HFF-Myc (cell line): ENCODE data around the gene MYO18A.
A peak's percentile ranks its signal among the peaks of the same experiment; 100 is the strongest.

Experiments used
- DNase-seq: peaks from one replicate; pipeline ENCODE4 v3.0.0-alpha.2; 2011; ENCODE audit warnings: low read depth; ENCODE audit errors: extremely low read depth
- H3K4me3 ChIP-seq: replicated peaks from 2 replicates; pipeline ENCODE4 v1.5.1; 2011; ENCODE audit warnings: low read depth, mild to moderate bottlenecking, control low read depth, low read length
- TF ChIP-seq, protein P1 (sequence below): IDR thresholded peaks from 2 replicates; pipeline ENCODE4 v1.5.1; 2012; ENCODE audit warnings: mild to moderate bottlenecking, low read depth, low read length, control low read depth; ENCODE audit errors: missing control alignments

Gene MYO18A

DNA sequence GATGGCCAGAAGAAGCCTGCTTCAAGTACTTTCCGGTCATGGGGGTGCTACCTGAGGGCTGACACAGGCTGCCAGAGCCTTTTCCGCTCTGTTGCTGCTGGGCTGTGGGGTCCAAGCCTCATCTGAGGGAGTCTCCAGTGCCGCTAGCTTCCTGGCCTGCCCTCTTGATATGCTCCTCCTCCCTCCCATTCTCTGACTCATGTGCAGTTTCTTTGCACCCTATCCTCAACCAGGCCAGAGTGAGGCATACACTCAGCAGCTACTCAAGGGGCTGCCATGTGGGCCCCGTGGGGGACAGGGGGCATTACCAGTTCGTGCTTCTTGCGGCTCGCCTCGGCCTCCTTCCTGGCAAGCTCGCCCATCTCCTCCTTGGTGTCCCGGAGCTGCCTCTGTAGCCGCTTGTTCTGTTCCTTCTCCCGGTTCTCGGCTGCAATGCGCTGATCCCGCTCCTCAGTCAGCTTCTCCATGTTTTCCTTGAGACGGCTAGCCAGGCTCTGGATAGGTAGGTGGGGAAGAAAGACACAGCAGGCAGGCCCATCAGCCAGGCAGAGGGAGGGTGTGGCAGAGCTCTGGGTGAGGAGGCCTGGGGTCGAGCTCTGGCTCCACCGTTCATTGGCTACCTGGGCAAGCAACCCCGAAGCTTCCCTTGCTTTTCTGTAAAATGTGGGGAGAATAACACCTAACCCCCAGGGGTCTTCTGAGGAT lies 93.4 kb downstream of the MYO18A start:
- no peak for DNase-seq
- TF ChIP-seq, protein P1, sequence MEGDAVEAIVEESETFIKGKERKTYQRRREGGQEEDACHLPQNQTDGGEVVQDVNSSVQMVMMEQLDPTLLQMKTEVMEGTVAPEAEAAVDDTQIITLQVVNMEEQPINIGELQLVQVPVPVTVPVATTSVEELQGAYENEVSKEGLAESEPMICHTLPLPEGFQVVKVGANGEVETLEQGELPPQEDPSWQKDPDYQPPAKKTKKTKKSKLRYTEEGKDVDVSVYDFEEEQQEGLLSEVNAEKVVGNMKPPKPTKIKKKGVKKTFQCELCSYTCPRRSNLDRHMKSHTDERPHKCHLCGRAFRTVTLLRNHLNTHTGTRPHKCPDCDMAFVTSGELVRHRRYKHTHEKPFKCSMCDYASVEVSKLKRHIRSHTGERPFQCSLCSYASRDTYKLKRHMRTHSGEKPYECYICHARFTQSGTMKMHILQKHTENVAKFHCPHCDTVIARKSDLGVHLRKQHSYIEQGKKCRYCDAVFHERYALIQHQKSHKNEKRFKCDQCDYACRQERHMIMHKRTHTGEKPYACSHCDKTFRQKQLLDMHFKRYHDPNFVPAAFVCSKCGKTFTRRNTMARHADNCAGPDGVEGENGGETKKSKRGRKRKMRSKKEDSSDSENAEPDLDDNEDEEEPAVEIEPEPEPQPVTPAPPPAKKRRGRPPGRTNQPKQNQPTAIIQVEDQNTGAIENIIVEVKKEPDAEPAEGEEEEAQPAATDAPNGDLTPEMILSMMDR = no peak
- H3K4me3 ChIP-seq = no peak overlapping the region

DNA sequence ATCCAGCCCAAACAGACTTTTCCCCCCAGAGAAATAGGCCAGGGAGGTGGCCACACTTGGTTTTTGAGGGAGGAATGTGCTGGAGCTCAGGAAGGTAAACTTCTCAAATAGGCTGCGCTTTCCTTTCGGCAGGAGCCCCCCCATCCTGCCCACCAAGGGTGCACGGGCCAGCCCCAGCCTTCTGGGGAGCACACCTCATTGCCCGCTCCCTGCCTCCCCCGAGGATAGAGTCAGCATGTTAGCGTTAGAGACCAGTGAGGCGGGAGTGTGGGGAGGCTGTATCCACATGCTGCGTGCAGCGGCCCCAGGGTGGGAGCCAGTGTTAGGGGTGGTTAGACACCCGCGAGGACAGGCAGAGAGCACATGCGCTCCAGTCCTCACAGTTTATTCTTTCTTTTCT lies 95.0 kb downstream of the MYO18A start:
- no peak for DNase-seq
- TF ChIP-seq, protein P1 = no peak
- H3K4me3 ChIP-seq = no peak overlapping the region

DNA sequence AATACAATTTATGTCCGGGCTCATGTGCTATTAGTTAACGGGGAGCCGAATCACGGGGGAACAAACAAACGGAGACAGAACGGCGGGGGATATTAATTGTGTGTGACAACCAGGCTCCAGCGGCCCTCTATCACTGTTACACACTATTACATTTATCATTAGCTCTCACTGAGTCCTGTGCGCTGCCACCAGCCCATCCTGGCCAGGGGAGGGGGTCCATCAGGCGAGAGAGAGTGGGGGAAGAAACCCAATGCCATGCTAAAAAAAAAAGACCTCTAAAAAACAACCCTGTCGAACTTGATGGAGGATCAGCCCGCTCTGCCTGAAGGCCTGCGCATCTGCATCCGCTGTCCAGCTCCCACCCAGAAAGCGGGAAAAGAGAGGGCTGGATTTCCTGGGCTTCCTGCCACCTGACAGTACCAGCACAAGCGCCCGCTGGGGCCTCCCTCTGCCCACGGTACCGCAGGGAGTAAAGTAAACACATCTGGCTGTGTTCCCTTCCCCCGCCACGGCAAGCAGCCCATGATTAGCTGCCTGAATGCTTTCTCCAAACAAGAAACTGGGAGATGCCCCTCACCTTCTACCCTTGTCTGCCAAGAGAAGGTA lies 95.6 kb downstream of the MYO18A start:
- peak; percentile 11 for DNase-seq
- H3K4me3 ChIP-seq = no peak overlapping the region
- TF ChIP-seq, protein P1 = no peak

GRCh38 chr17:29080965-29081364 lies 99.2 kb downstream of the MYO18A start:
- H3K4me3 ChIP-seq = no peak overlapping the region
- TF ChIP-seq, protein P1 = no peak
- no peak for DNase-seq

DNA sequence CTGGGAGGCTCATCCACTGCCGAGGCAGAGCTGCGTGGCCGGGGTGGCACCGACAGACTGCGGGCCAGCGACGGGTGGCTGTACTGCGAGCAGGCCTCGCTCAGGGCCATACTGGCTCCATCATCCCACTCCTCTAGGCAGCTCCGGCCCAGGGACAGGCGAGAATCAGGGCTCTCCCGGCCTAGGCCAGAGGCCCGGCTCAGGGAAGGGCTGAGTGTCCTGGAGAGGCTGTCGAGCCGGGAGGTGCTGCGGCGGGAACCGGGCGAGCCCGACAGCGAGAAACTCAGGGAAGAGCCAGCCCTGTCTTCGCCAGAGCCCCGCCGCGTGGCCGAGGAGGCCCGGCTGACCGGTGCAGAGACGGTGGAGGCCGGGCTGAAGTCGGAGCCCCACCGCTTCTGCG lies 99.9 kb downstream of the MYO18A start:
- no peak overlapping the region for H3K4me3 ChIP-seq
- TF ChIP-seq, protein P1 = no peak
- no peak for DNase-seq

DNA sequence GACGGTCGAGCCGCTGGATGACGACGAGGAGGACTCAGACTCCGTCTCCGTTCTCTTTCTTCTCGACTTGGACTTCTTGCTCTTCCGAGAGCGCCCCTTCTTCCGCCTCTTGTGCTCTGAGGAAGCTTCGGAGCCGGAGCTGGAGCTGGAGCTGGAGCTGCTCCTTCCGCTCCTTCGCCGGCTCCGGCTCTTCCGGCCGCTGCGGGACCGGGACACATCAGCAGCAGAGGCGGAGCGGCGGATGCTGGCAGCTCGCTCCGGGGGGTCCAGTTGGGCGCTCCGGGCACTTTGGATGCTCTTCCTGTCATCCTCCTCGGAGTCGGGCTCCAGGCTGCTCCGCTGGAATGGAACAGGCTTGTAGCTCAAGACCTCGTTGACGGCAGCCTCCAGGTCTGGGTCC lies 100.3 kb downstream of the MYO18A start:
- H3K4me3 ChIP-seq = no peak overlapping the region
- TF ChIP-seq, protein P1 = no peak
- no peak for DNase-seq
